Measurements from ENCODE around the gene CASR.

Gene CASR

DNA sequence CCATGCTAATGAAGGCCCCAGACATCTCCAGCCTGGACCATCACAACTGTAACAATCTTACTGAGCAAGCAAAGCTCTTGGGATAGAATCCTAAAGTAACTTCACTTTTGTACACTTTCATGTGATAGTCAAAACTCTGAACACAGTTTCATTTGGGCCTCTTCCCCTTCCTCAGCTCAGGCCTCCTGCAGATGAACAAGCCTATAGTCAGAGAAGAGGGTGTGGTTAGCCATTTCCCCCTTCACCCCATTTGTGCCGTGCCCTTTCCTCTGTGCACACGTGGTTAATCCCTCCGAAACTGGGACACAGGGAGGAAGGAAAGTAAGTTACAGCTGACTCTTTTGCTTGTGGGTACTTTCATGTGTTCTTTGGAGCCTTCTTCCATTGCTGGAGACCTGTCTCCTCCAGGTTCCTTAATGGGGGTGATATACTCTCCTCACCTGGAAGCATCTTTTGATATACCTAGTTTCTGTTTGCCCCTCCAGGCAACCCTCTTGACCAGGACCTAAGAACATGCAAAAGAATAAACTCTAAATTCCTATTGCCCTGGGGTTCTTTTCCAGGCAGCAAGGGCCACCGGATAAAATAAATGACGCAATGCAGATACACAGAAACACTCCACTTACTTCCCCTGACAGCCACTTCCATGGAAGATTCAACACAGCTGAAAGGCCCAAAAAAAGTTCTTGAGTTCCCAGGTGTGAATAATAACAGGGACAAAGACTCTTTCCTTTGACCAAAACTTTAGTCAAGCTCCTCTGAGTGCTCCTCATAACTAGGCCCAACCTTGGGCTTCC, 112.0 kb downstream of the CASR start:
- Mint-ChIP-seq H3K27ac (no peak overlapping the region), H3K4me3 (no peak overlapping the region), H3K4me1 (peaks cover 22% of the 10 kb centered on the region), H3K9me3 (no peaks in the 10 kb centered on the region), H3K27me3 (no peaks in the 10 kb centered on the region), H3K36me3 (ENCODE audit: low read depth) (no peaks in the 10 kb centered on the region)
- ATAC-seq (peak; percentile 50), DNase-seq (no peak)

GRCh38 chr3:122298239-122298638, 114.8 kb downstream of the CASR start:
- DNase-seq, result peak; percentile 34

GRCh38 chr3:122299215-122299614, 115.7 kb downstream of the CASR start:
- no peak overlapping the region for H3K4me3 Mint-ChIP-seq
- ATAC-seq (peak; percentile 13), DNase-seq (no peak)
- peaks cover 23% of the 10 kb centered on the region for H3K4me1 Mint-ChIP-seq
- no peaks in the 10 kb centered on the region for H3K36me3 Mint-ChIP-seq (ENCODE audit: low read depth)
- H3K9me3 Mint-ChIP-seq, result no peaks in the 10 kb centered on the region
- H3K27ac Mint-ChIP-seq, result peak overlapping the region; percentile 64
- no peaks in the 10 kb centered on the region for H3K27me3 Mint-ChIP-seq

More at GRCh38 chr3:122298239-122298638, 114.8 kb downstream of the CASR start:
- no peak overlapping the region for H3K4me3 Mint-ChIP-seq
- peak overlapping the region; percentile 64 for H3K27ac Mint-ChIP-seq
- ATAC-seq, result peak; percentile 91
- no peaks in the 10 kb centered on the region for H3K36me3 Mint-ChIP-seq (ENCODE audit: low read depth)
- H3K4me1 Mint-ChIP-seq, result peaks cover 23% of the 10 kb centered on the region
- no peaks in the 10 kb centered on the region for H3K9me3 Mint-ChIP-seq
- no peaks in the 10 kb centered on the region for H3K27me3 Mint-ChIP-seq

- ATAC-seq, result no peak
- peak; percentile 44 for DNase-seq
- H3K27ac Mint-ChIP-seq, result no peak overlapping the region
- H3K4me1 Mint-ChIP-seq, result peaks cover 23% of the 10 kb centered on the region
- H3K4me3 Mint-ChIP-seq, result no peak overlapping the region
- H3K36me3 Mint-ChIP-seq (ENCODE audit: low read depth), result no peaks in the 10 kb centered on the region
- H3K27me3 Mint-ChIP-seq, result no peaks in the 10 kb centered on the region
- H3K9me3 Mint-ChIP-seq, result no peaks in the 10 kb centered on the region
These were observed 116.5 kb downstream of the CASR start for GRCh38 chr3:122299872-122300460.

GRCh38 chr3:122301063-122301462, 117.6 kb downstream of the CASR start:
- no peak overlapping the region for H3K4me3 Mint-ChIP-seq
- DNase-seq, result no peak
- H3K36me3 Mint-ChIP-seq (ENCODE audit: low read depth), result no peaks in the 10 kb centered on the region
- H3K27ac Mint-ChIP-seq, result no peak overlapping the region
- H3K27me3 Mint-ChIP-seq, result no peaks in the 10 kb centered on the region
- ATAC-seq, result no peak
- no peaks in the 10 kb centered on the region for H3K9me3 Mint-ChIP-seq
- H3K4me1 Mint-ChIP-seq, result peaks cover 23% of the 10 kb centered on the region

- H3K36me3 Mint-ChIP-seq (ENCODE audit: low read depth), result no peaks in the 10 kb centered on the region
- no peak for DNase-seq
- no peaks in the 10 kb centered on the region for H3K9me3 Mint-ChIP-seq
- H3K4me1 Mint-ChIP-seq, result peaks cover 10% of the 10 kb centered on the region
- no peak for ATAC-seq
- H3K4me3 Mint-ChIP-seq, result no peak overlapping the region
- peaks cover 7% of the 10 kb centered on the region for H3K27me3 Mint-ChIP-seq
- no peak overlapping the region for H3K27ac Mint-ChIP-seq
These were observed 122.6 kb downstream of the CASR start for GRCh38 chr3:122305818-122306621.

GRCh38 chr3:122306622-122306953, 123.1 kb downstream of the CASR start:
- H3K9me3 Mint-ChIP-seq, result no peaks in the 10 kb centered on the region
- no peak for ATAC-seq
- H3K36me3 Mint-ChIP-seq (ENCODE audit: low read depth), result no peaks in the 10 kb centered on the region
- peaks cover 7% of the 10 kb centered on the region for H3K27me3 Mint-ChIP-seq
- no peak overlapping the region for H3K27ac Mint-ChIP-seq
- no peak for DNase-seq
- peaks cover 10% of the 10 kb centered on the region for H3K4me1 Mint-ChIP-seq
- H3K4me3 Mint-ChIP-seq, result no peak overlapping the region

DNA sequence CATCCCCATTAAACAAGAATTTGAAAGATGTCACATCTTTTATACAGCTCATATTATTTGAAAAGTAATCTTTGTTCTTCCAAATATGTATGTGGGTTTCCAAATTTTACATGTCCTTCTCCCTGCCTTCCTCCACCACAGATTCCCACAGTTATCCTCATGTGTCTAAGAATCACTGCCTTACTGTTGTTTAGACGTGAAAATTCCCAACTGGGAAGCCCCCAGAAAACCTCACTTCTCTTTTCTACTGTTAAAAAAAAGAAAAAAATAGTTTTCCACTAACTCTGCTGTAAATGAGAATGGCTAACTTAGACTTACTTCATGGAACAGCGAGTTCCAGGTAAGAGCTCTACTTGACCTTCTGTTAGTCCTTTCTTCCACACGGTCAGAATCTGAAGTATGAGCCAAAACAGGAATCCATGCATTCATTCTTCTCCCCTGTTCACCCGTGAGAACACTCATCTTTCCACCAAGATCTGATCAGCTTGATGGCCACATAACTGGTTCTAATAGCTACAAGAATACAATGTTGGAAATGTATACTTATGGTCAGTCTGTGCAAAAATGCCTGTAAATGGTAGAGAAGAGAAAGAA, 123.7 kb downstream of the CASR start:
- H3K36me3 Mint-ChIP-seq (ENCODE audit: low read depth), result no peaks in the 10 kb centered on the region
- H3K4me3 Mint-ChIP-seq, result no peak overlapping the region
- peaks cover 7% of the 10 kb centered on the region for H3K27me3 Mint-ChIP-seq

DNA sequence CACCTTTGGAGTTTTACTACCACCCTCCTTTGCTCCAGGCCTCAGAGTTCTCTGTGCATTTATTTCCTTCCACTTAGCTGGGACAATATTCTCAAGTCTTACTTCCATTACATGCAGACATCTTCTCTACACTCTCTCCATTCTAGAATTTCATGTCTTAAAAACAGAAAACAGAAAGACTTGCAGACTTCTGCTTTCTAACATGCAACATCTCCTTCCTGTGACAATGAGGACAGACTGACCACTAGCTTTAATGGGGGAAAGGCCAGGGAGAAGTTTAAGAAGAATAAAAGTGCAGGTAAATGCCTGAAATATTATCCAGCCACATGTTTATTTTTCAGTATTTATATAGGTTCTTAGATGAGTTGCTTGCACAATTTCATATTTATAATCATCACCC, 124.5 kb downstream of the CASR start:
- ATAC-seq, result no peak
- Mint-ChIP-seq H3K27ac (no peak overlapping the region), H3K4me3 (no peak overlapping the region), H3K4me1 (peaks cover 13% of the 10 kb centered on the region), H3K36me3 (ENCODE audit: low read depth) (no peaks in the 10 kb centered on the region), H3K27me3 (peaks cover 7% of the 10 kb centered on the region), H3K9me3 (no peaks in the 10 kb centered on the region)
- no peak for DNase-seq

More for the DNA sequence above, 123.7 kb downstream of the CASR start:
- Mint-ChIP-seq H3K9me3 (no peaks in the 10 kb centered on the region), H3K27ac (no peak overlapping the region), H3K4me1 (peaks cover 10% of the 10 kb centered on the region)
- DNase-seq (no peak), ATAC-seq (no peak)

DNA sequence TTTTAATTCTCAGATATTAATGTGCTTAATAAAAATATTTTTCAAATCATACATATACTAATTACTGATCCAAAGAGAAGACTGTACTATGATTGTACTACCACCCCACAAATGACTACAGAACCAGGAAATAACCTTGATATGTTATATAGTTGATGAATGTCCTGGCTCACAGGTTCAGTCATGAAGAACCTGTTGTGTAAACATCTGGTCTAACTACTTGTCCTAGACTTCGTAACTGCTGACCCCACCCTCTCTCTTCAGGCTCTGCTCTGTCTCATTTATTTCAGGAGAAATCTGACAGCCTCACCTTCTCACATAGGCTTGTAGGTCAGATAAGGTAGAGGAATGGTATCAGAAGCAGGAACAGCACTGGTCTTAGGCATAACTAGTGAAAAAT, 126.9 kb downstream of the CASR start:
- ATAC-seq (no peak), DNase-seq (no peak)
- peaks cover 16% of the 10 kb centered on the region for H3K4me1 Mint-ChIP-seq
- H3K27ac Mint-ChIP-seq, result no peak overlapping the region
- no peaks in the 10 kb centered on the region for H3K9me3 Mint-ChIP-seq
- H3K36me3 Mint-ChIP-seq (ENCODE audit: low read depth), result no peaks in the 10 kb centered on the region
- no peak overlapping the region for H3K4me3 Mint-ChIP-seq
- peaks cover 7% of the 10 kb centered on the region for H3K27me3 Mint-ChIP-seq

DNA sequence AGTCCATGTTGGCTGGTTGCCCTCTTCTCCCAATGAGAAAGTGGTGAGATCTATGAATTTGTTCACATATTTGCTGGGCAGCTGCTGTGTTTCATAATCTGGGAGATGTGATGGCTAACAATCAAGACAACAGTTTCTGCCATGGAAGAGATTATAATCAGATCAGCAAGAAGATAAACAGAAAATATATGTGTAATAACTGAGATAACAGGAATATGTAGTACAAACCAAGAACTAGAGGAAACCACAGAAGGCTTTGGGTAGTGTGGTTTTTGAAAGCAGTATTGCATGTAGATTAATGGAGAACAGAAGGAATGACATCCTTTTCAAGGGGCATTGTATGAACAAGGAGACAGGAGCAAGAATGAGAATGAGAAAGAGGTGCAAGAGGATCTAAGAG, 129.4 kb downstream of the CASR start:
- no peak for DNase-seq
- Mint-ChIP-seq H3K4me1 (peaks cover 8% of the 10 kb centered on the region), H3K36me3 (ENCODE audit: low read depth) (no peaks in the 10 kb centered on the region), H3K9me3 (no peaks in the 10 kb centered on the region), H3K27ac (no peak overlapping the region), H3K4me3 (no peak overlapping the region), H3K27me3 (peaks cover 5% of the 10 kb centered on the region)
- no peak for ATAC-seq

- H3K4me1 Mint-ChIP-seq, result peaks cover 6% of the 10 kb centered on the region
- H3K27me3 Mint-ChIP-seq, result peaks cover 6% of the 10 kb centered on the region
- H3K4me3 Mint-ChIP-seq, result no peak overlapping the region
- ATAC-seq (no peak), DNase-seq (no peak)
- no peaks in the 10 kb centered on the region for H3K9me3 Mint-ChIP-seq
- H3K36me3 Mint-ChIP-seq (ENCODE audit: low read depth), result no peaks in the 10 kb centered on the region
- H3K27ac Mint-ChIP-seq, result no peak overlapping the region
These were observed 129.8 kb downstream of the CASR start for GRCh38 chr3:122313281-122313680.

DNA sequence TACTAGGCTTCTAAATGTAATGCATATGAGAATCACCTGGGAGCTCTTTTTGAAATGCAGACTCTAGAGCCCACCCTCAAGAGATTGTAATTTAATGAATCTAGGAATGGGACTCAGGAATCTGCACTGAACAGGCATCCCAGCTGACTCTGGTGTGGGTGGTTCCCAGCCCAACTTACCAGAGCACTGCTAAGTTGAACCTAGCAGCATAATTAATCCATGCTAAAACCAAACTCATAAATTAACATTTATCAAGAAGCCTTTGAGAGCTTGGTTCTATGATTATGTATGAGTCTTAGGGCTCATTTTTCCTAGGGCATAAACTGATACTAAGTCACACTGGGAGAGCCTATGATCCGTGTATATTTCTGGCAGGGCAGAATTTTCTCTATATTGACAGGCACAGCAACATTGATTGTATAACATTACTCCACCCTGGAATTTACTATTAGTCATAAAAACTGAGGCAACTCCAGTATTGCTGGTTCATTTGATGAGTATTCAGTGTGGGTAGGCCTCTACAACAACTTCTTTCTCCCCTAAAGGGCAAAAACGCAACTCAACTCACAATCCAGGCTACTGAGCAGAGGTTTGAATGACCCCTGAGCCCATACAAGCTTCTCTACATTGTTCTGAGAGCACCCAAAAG, 130.9 kb downstream of the CASR start:
- ATAC-seq (no peak), DNase-seq (no peak)
- Mint-ChIP-seq H3K36me3 (ENCODE audit: low read depth) (no peaks in the 10 kb centered on the region), H3K27ac (no peak overlapping the region), H3K27me3 (peaks cover 7% of the 10 kb centered on the region), H3K4me3 (no peak overlapping the region), H3K4me1 (peaks cover 6% of the 10 kb centered on the region), H3K9me3 (no peaks in the 10 kb centered on the region)

DNA sequence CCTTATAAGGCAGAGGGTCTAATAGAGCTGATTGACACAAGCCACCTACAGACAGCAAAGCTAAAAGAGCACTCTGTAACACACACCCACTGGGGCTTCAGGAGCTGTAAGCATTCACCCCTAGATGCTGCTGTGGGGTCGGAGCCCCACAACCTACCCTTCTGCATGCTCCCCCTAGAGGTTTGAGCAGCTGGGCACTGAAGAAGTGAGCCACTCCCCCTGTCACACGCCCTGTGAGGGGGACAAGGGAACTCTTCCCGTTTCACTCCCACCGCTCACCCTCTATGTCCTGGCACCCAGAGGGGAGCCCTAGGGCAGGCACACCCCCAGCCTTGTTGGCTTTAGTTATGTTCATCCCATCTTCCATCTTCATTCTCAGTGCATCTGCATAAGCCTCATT, 132.2 kb downstream of the CASR start:
- peaks cover 9% of the 10 kb centered on the region for H3K9me3 Mint-ChIP-seq
- no peak overlapping the region for H3K4me3 Mint-ChIP-seq
- no peak for DNase-seq
- no peak for ATAC-seq
- peaks cover 7% of the 10 kb centered on the region for H3K27me3 Mint-ChIP-seq
- H3K4me1 Mint-ChIP-seq, result peaks cover 6% of the 10 kb centered on the region
- H3K36me3 Mint-ChIP-seq (ENCODE audit: low read depth), result no peaks in the 10 kb centered on the region
- H3K27ac Mint-ChIP-seq, result no peak overlapping the region
